Thyroid gland (tissue), 4 donors: ENCODE measurements around the gene ZNF22.

Source experiments
- POLR2A ChIP-seq, 2 donors: fragments of 450-650 bp; IDR thresholded peaks; one replicate each; pipeline ENCODE4 v1.6.1; 2017; ENCODE audit warnings: antibody characterized with exemption in 2 of 2, mild to moderate bottlenecking in 2 of 2, moderate library complexity in 1 of 2
- TF ChIP-seq, protein P1 (sequence below), 6 experiments: fragments of 200-600 bp in 3 of 6; fragments of 450-650 bp in 3 of 6; sonication (generic) in 3 of 6; IDR thresholded peaks; one replicate each; pipeline ENCODE4 v1.5.1; 2016 to 2019; ENCODE audit warnings: antibody characterized with exemption in 6 of 6, mild to moderate bottlenecking in 2 of 6, inconsistent platforms in 1 of 6, moderate library complexity in 1 of 6

GRCh38 chr10:44965104-44965503 is 35.6 kb upstream of the ZNF22 start:
- TF ChIP-seq, protein P1, sequence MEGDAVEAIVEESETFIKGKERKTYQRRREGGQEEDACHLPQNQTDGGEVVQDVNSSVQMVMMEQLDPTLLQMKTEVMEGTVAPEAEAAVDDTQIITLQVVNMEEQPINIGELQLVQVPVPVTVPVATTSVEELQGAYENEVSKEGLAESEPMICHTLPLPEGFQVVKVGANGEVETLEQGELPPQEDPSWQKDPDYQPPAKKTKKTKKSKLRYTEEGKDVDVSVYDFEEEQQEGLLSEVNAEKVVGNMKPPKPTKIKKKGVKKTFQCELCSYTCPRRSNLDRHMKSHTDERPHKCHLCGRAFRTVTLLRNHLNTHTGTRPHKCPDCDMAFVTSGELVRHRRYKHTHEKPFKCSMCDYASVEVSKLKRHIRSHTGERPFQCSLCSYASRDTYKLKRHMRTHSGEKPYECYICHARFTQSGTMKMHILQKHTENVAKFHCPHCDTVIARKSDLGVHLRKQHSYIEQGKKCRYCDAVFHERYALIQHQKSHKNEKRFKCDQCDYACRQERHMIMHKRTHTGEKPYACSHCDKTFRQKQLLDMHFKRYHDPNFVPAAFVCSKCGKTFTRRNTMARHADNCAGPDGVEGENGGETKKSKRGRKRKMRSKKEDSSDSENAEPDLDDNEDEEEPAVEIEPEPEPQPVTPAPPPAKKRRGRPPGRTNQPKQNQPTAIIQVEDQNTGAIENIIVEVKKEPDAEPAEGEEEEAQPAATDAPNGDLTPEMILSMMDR (IDR thresholded peaks at IDR 0.05): no peak
- no peak for TF ChIP-seq POLR2A (IDR thresholded peaks at IDR 0.05)
